SU-DHL-6 (cell line): ENCODE data around the gene TESK2.

Experiments
- H2AFZ ChIP-seq: fragments of 200-600 bp; sonication (generic); 2 replicates; pipeline ENCODE4 v1.6.1; 2014; ENCODE audit warnings: low read depth, mild to moderate bottlenecking, moderate library complexity, mixed read lengths, antibody characterized with exemption, low read length; ENCODE audit not compliant: severe bottlenecking
- H3F3A ChIP-seq: fragments of 200-600 bp; shearing (Covaris generic); 2 replicates; pipeline ENCODE4 v1.6.0; 2016; ENCODE audit warnings: antibody characterized with exemption, mild to moderate bottlenecking; ENCODE audit not compliant: insufficient read depth
- H3K27ac ChIP-seq: fragments of 200-600 bp; sonication (generic); 2 replicates; pipeline ENCODE4 v1.5.1; 2016; ENCODE audit warnings: low read depth, mild to moderate bottlenecking, low read length, moderate library complexity, mixed read lengths
- H3K27me3 ChIP-seq: fragments of 200-600 bp; sonication (generic), shearing (Covaris generic); 2 replicates; pipeline ENCODE4 v1.6.0; 2014; ENCODE audit warnings: mild to moderate bottlenecking, low read length
- H3K36me3 ChIP-seq: fragments of 200-600 bp; sonication (generic); 2 replicates; pipeline ENCODE4 v1.6.1; 2014; ENCODE audit warnings: mild to moderate bottlenecking, low read length, mixed read lengths
- H3K4me2 ChIP-seq: fragments of 300-600, 200-600 bp; shearing (Covaris generic), sonication (generic); 2 replicates; pipeline ENCODE4 v1.6.0; 2014; ENCODE audit warnings: low read length, low read depth, mild to moderate bottlenecking; ENCODE audit not compliant: poor library complexity, severe bottlenecking
- H3K4me3 ChIP-seq: fragments of 200-600 bp; sonication (generic); 2 replicates; pipeline ENCODE4 v1.5.1; 2014; ENCODE audit warnings: antibody characterized with exemption, low read length, mild to moderate bottlenecking, mixed read lengths; ENCODE audit not compliant: insufficient read depth, poor library complexity, severe bottlenecking
- H3K79me2 ChIP-seq: fragments of 200-600 bp; sonication (generic); 2 replicates; pipeline ENCODE4 v1.6.1; 2014; ENCODE audit warnings: mild to moderate bottlenecking, low read length, moderate library complexity; ENCODE audit not compliant: insufficient read depth
- H3K9ac ChIP-seq: fragments of 200-600 bp; sonication (generic); 2 replicates; pipeline ENCODE4 v1.7.0; 2014; ENCODE audit warnings: mild to moderate bottlenecking, low read length
- H3K9me2 ChIP-seq: fragments of 200-600 bp; sonication (generic); replicated peaks from 2 replicates; pipeline ENCODE4 v1.6.1; 2014; ENCODE audit warnings: low read length; ENCODE audit not compliant: insufficient read depth
- H3K9me3 ChIP-seq: fragments of 200-600 bp; sonication (generic); 2 replicates; pipeline ENCODE4 v1.6.1; 2014; ENCODE audit warnings: low read length, mixed read lengths; ENCODE audit not compliant: insufficient read depth
- H4K20me1 ChIP-seq: fragments of 200-600 bp; sonication (generic); 2 replicates; pipeline ENCODE4 v1.6.1; 2014; ENCODE audit warnings: low read depth, mild to moderate bottlenecking, antibody characterized with exemption, low read length, moderate library complexity, mixed read lengths
- EZH2phosphoT487 ChIP-seq: fragments of 200-600 bp; sonication (generic), shearing (Covaris generic); conservative IDR thresholded peaks from 2 replicates; pipeline ENCODE4 v1.6.1; 2018; ENCODE audit warnings: mild to moderate bottlenecking, antibody characterized with exemption, low read length, moderate library complexity, mixed read lengths
- TF ChIP-seq, protein P1 (sequence below): fragments of 200-600 bp; sonication (generic); IDR thresholded peaks from one replicate; pipeline ENCODE4 v1.5.1; 2017; ENCODE audit warnings: antibody characterized with exemption, mild to moderate bottlenecking, low read length, moderate library complexity; ENCODE audit not compliant: insufficient read depth, poor library complexity, severe bottlenecking

TESK2 gene

DNA sequence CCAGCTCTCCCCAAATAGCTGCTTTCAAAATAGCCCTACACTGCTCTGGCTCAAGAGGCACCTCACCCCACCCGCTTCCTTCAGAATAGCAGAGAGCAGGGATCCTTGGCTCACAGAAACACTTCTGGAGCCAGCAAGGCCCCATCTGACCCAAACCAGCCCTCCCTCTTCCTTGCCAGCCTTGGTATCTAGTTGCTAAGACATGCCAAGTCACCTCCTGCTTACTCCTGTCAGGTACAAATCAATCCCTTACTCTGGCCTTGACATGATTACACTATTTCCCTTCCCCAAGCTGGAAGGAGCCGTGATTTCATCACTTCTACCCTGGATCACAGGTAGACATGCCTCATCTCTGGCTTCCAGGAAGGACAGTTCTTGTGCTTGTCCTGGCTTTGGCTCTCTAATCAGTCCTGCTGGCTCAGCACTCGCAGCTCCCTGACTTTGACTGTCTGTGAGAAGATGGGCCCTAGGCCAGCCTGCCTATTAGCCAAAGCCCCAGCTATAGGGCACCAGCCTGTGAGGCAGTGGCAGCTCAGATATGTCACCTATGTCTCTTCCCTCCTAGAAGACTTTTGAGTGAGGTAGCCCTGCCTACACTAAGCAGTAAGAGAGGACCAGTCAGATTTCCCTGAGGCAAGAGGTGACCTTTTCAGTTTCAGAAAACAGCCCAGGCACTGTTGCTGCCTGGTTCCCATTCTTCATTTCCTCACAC, 141.8 kb downstream of the TESK2 start:
- 0 out of 2 replicates have a peak, but pooled peaks cover 9% of the 10 kb centered on the region for H3F3A ChIP-seq

DNA sequence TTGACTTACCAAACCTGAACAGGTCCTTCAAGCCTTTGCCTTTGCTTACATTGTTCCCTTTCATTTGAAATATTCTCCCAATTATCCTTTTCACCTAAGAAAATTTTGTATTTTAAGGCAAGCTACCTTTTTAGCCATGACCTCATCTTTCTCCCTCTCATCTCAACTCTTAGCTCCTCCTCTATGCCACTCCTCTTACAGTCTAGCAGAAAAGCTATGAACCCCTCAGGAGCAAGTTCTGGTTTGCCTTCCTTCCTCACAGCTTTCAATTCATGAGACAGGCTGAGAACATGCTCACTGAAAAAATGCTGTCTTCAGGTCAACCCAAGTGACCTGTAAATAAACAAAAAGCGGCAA, 142.4 kb downstream of the TESK2 start:
- Histone ChIP-seq H3K9ac (no peak overlapping the region), H3K27ac (no peak overlapping the region), H3K9me2 (no peaks in the 10 kb centered on the region), H3K9me3 (no peaks in the 10 kb centered on the region), H3K36me3 (peaks cover 3% of the 10 kb centered on the region; the same call in 1 of the 2 replicates), H4K20me1 (no peaks in the 10 kb centered on the region), H3K4me3 (no peak overlapping the region), H3F3A (0 out of 2 replicates have a peak, but pooled peaks cover 9% of the 10 kb centered on the region), H3K79me2 (no peaks in the 10 kb centered on the region), H2AFZ (no peak overlapping the region), H3K27me3 (no peaks in the 10 kb centered on the region), H3K4me2 (no peak overlapping the region)
- TF ChIP-seq, protein P1, sequence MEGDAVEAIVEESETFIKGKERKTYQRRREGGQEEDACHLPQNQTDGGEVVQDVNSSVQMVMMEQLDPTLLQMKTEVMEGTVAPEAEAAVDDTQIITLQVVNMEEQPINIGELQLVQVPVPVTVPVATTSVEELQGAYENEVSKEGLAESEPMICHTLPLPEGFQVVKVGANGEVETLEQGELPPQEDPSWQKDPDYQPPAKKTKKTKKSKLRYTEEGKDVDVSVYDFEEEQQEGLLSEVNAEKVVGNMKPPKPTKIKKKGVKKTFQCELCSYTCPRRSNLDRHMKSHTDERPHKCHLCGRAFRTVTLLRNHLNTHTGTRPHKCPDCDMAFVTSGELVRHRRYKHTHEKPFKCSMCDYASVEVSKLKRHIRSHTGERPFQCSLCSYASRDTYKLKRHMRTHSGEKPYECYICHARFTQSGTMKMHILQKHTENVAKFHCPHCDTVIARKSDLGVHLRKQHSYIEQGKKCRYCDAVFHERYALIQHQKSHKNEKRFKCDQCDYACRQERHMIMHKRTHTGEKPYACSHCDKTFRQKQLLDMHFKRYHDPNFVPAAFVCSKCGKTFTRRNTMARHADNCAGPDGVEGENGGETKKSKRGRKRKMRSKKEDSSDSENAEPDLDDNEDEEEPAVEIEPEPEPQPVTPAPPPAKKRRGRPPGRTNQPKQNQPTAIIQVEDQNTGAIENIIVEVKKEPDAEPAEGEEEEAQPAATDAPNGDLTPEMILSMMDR = no peak
- TF ChIP-seq EZH2phosphoT487 = no peak

More for the DNA sequence above, 141.8 kb downstream of the TESK2 start:
- Histone ChIP-seq H3K4me3 (no peak overlapping the region), H3K79me2 (no peaks in the 10 kb centered on the region), H3K27ac (no peak overlapping the region), H3K9ac (no peak overlapping the region), H2AFZ (no peak overlapping the region), H4K20me1 (no peaks in the 10 kb centered on the region), H3K27me3 (no peaks in the 10 kb centered on the region), H3K4me2 (no peak overlapping the region), H3K9me3 (no peaks in the 10 kb centered on the region), H3K9me2 (no peaks in the 10 kb centered on the region), H3K36me3 (no peaks in the 10 kb centered on the region)
- TF ChIP-seq, protein P1 = no peak
- no peak for TF ChIP-seq EZH2phosphoT487

DNA sequence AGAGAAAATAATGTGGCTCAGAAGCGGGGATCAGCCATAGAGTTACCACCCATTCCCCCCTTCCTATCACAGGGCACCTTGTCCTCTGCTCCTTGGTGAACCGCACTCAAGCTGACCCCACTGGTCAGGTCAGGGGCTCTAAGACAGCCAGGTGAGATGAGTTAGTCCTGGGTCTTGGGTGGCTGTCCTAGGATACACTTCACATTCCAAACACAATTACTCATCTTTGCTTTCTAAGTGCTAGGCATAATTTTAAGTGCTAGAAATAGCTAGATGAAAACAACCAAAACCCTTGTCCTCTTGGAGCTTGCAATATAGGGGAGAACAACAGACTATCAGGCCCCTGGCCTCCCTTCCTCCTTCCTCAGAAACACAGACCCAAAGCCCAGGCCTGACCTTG, 142.9 kb downstream of the TESK2 start:
- no peaks in the 10 kb centered on the region for H4K20me1 ChIP-seq
- H3K9me2 ChIP-seq = no peaks in the 10 kb centered on the region
- H2AFZ ChIP-seq = no peak overlapping the region
- peaks cover 5% of the 10 kb centered on the region; the same call in 1 of the 2 replicates for H3K36me3 ChIP-seq
- H3K4me3 ChIP-seq = no peak overlapping the region
- no peaks in the 10 kb centered on the region for H3K9me3 ChIP-seq
- no peaks in the 10 kb centered on the region for H3K27me3 ChIP-seq
- no peak overlapping the region for H3K4me2 ChIP-seq
- 0 out of 2 replicates have a peak, but pooled peaks cover 9% of the 10 kb centered on the region for H3F3A ChIP-seq
- H3K79me2 ChIP-seq = no peaks in the 10 kb centered on the region
- no peak overlapping the region for H3K27ac ChIP-seq
- TF ChIP-seq EZH2phosphoT487 = no peak
- TF ChIP-seq, protein P1 = no peak
- H3K9ac ChIP-seq = no peak overlapping the region
